GM12873 (cell line): ENCODE results near the gene PSTPIP1.

Experiments used
- CTCF ChIP-seq: IDR thresholded peaks from 2 replicates; pipeline ENCODE4 v1.5.1; 2012; ENCODE audit warnings: low read depth, mild to moderate bottlenecking, moderate library complexity, low read length, control low read depth; ENCODE audit not compliant: insufficient read depth; ENCODE audit errors: missing control alignments

PSTPIP1 gene

GRCh38 chr15:76996076-76996525 is 1.2 kb downstream of the PSTPIP1 start:
- TF ChIP-seq CTCF: no peak

DNA sequence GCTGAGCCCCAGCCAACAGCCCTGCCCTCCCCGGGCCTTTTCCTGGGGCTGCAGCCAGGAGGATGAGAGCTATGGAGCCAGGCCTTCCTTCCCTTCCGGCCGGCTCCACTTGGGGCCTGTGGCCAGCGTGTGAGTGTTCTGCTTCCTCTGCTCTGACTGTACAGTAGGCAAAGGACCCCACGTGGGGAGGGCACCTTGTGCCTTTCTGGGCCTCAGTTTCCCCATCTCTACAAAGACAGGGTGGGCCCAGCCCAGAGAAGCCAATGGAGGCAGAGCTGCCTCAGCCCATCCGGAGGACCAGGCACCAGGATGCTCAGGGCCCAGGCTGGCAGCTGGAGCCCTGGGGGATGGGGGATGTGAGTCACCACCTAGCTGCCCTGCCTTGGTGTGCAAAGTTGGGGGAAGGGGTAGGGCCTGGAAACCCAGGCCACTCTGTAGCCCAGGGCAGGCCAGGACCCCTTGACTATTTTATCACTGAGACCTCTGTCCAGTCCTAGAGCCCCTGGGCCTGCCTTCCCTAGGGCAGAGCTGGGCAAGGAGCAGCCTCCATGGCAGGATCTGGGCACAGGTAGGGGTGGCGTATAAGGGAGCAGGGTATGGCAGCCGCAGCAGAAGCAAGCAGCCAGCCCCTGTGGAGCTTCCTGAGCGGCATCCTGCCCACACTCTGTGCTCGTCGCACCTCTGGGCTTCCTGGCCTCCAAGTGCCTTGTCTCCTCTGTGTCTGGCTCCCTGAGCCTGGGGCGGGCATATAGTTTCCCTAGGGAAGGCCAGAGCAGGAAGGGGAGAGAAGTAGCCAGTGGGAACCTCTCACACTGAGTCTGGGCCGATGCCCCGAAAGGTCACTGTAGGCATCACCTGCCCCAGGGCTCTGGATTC is 1.8 kb downstream of the PSTPIP1 start:
- no peak for TF ChIP-seq CTCF

GRCh38 chr15:76998663-76999285 is 3.8 kb downstream of the PSTPIP1 start:
- no peak for TF ChIP-seq CTCF

DNA sequence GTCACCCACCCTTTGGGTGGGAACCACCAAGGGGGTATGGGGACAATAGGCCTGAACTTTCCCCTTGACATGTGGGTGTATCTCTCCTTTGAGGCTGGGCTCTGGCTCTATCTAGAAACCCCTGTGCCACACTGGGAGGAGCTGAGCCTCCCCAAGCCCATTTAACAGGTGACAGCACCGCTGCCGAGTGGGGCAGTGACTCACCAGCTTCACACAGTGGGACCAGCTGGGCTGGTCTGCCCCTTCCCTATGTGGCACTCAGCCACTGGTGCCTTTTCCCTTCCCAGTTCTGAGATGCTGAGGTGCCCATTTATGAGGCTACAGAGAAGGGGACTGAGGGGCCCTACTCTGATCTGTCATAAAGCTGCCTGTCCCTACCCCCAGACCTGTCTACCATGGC is 5.1 kb downstream of the PSTPIP1 start:
- no peak for TF ChIP-seq CTCF

DNA sequence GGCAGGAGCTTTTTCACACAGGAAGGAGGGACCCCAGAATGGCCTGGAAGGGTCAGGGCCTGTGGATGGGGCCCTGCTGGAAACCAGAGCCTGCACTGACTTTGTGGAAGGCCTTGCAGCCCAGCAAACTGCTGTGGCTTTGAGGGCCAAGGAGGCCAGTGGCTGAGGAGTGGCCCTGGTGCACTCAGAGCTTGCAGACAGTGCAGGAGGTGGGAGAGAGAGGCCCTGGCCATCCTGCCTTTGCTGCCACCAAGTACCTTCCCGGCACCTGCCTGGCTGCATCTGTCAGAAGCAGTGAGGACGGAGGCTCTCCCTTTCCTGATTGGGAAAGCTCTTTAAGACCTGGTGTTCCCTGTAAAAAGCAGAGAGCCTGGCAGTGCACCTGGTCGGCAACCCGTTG is 6.4 kb downstream of the PSTPIP1 start:
- TF ChIP-seq CTCF: no peak

DNA sequence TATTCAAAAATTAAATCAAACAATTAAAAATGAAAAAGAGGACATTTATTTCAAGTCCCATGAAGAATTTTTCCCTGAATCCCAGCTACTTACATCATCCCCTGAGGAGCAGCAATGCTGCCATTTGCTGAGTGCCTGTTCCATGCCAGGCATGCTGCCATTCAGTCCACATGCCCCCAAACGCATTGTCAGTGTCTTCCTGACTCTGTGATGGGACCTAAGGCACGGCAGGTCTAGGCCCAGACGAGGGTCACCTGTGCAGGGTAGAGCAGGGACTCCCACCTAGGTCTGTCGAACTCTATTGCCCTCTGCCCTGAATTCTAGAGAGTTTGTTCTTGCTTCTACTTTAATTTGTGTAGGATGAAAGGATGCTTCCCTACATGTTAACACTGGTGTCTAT is 7.0 kb downstream of the PSTPIP1 start:
- TF ChIP-seq CTCF: no peak

- no peak for TF ChIP-seq CTCF
These were observed 7.5 kb downstream of the PSTPIP1 start for GRCh38 chr15:77002436-77002835.
